ENCODE measurements around the gene UST. TPM values are rescaled to one million over a fixed set of nuclear protein-coding genes. Genes with fewer than 3 reads are reported as not detected.
"Not testable (repeated sequence)": the region's sequence is repeated elsewhere in the genome, so short reads cannot be mapped to it uniquely, and the experiment has no call there.

The UST gene
- total RNA-seq, 4 donors from 2014 or later, result 2.9 to 12.0 (median 5.7) TPM

DNA sequence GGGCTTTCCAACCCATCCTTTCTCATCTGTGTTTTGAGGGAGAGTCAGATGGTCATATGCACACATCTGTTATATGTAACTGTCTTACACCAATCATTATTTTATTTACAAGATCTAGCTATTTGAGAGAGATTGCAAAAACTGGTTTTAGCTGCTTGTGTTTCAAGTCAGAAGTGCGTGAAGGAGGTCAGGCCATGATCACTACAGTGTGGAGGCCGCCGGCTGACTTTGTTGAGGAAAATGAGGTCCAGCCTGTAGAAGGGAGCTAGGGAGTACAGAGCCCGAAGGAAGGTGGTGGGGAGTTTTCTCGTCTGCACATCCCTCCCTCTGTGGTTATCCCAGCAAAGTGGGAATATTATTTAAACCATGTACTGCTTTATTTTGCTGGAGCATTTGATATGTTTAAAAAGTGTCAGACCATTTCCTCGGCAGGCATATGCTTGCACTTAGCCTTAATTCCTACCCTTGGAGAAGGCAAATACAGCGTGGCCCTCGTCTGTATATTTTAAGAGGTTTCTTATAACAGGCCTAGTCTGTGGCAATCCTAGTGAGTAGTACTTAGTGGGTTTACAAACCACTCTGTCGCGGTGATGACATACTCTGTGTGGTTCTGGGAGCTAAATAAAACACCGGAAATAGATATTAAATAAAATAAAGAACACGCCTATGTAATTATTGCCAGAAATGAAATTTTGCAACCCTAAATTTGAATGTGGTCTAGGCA is 95.6 kb downstream of the UST start:
- TF ChIP-seq POLR2A (IDR thresholded peaks at IDR 0.05) (no peak), CTCF (IDR thresholded peaks at IDR 0.05) (no peak)
- H3K4me3 ChIP-seq, result no peak overlapping the region
- no peaks in the 10 kb centered on the region for H3K36me3 ChIP-seq
- H3K4me1 ChIP-seq, result no peaks in the 10 kb centered on the region
- DNase-seq, result no peak
- no peaks in the 10 kb centered on the region for H3K9me3 ChIP-seq
- H3K27ac ChIP-seq, result no peak overlapping the region
- no peaks in the 10 kb centered on the region for H3K27me3 ChIP-seq
- WGBS, 2 donors, result 87 to 91% methylated on average over 12 of the region's 12 CpGs
- intact Hi-C loops (cut with DNase I), result no loop called here

- no peak overlapping the region for H3K27ac ChIP-seq
- H3K27me3 ChIP-seq, result no peaks in the 10 kb centered on the region
- H3K4me1 ChIP-seq, result no peaks in the 10 kb centered on the region
- H3K36me3 ChIP-seq, result no peaks in the 10 kb centered on the region
- H3K9me3 ChIP-seq, result no peaks in the 10 kb centered on the region
- no peak for DNase-seq
- no peak overlapping the region for H3K4me3 ChIP-seq
- TF ChIP-seq CTCF (IDR thresholded peaks at IDR 0.05) (no peak), POLR2A (IDR thresholded peaks at IDR 0.05) (no peak)
- WGBS, 2 donors, result 64 to 81% methylated on average over 1 of the region's 1 CpG
- intact Hi-C loops (cut with DNase I), result no loop called here
Measured at GRCh38 chr6:148845464-148845863, 98.6 kb downstream of the UST start.

DNA sequence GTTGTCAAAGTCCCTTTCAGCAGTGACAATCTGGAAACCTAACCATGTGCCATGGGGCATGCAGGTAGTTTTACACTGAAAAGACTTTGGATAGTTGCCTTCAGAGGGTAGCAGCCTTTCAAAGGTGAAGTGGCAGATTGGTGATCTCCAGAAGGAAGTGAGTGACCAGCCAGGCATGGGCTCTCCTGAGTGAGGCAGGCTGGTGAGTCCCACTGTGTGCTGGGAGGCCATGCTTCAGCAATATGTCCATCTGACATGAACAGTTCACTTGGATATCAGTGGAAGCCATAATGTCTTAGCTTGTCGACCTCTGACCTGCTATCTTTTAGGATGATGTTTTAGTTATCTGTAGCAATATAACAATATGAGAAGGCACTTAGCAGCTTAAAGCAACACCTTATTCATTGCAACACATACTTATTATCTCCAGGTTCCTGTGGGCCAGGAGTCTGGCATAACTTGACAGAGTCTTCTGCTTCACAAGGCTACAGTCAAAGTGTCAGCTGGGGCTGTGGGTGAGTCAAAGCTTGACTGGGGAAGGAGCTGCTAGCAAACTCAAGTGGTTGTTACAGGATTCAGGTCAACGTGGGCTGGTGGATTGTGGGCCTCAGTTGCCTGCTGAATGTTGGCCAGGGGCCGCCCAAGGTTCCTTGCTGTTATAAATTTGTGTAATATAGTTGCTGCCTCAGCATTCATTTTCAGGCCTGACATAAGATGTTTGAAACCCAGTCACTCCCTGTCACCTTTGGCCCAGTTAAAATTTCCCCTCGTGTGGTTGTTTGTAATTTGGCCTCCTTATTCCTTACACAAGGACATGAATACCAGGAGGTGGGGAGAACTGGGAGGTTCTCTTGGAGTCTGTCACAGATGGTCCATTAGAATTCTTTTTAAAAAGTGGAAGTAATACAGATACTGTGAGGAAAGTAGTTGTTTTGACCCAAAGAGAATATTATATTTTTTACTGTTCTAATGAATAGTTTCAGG is 100.2 kb downstream of the UST start:
- 59 to 60% methylated on average over 4 of the region's 4 CpGs for WGBS, 2 donors
- Histone ChIP-seq H3K27ac (no peak overlapping the region), H3K27me3 (no peaks in the 10 kb centered on the region), H3K9me3 (no peaks in the 10 kb centered on the region), H3K4me1 (peaks cover 0 to 8% (median 0%) of the 10 kb centered on the region in 3 donors), H3K4me3 (no peak overlapping the region), H3K36me3 (no peaks in the 10 kb centered on the region)
- DNase-seq, result no peak
- TF ChIP-seq CTCF (IDR thresholded peaks at IDR 0.05) (no peak), POLR2A (IDR thresholded peaks at IDR 0.05) (no peak)
- intact Hi-C loops (cut with DNase I), result no loop called here

GRCh38 chr6:148848915-148849314 is 102.1 kb downstream of the UST start:
- no peak for DNase-seq
- no peaks in the 10 kb centered on the region for H3K9me3 ChIP-seq
- 85 to 86% methylated on average over 4 of the region's 4 CpGs for WGBS, 2 donors
- H3K4me1 ChIP-seq, result peaks cover 0 to 19% (median 2%) of the 10 kb centered on the region in 3 donors
- intact Hi-C loops (cut with DNase I), result no loop called here
- TF ChIP-seq CTCF (IDR thresholded peaks at IDR 0.05) (no peak), POLR2A (IDR thresholded peaks at IDR 0.05) (no peak)
- no peaks in the 10 kb centered on the region for H3K36me3 ChIP-seq
- H3K4me3 ChIP-seq, result no peak overlapping the region
- H3K27ac ChIP-seq, result no peak overlapping the region
- H3K27me3 ChIP-seq, result no peaks in the 10 kb centered on the region

- intact Hi-C loops (cut with DNase I); H3K4me3 ChIP-seq; H3K27me3 ChIP-seq; H3K36me3 ChIP-seq; DNase-seq; H3K27ac ChIP-seq; H3K9me3 ChIP-seq: not testable (repeated sequence)
- peaks cover 0 to 25% (median 4%) of the 10 kb centered on the region in 3 donors for H3K4me1 ChIP-seq
- 72 to 89% methylated on average over 5 of the region's 5 CpGs for WGBS, 2 donors
Measured at GRCh38 chr6:148849449-148849848, 102.6 kb downstream of the UST start.

Measured in esophagus squamous epithelium (tissue), 5 donors.